Effector memory CD4-positive, alpha-beta T cell (primary cell): ENCODE measurements around the gene TTF1.

Experiments used
- DNase-seq, 3 donors: peaks; one replicate each; pipeline ENCODE4 v3.0.0-alpha.2; 2020
- H3K27ac ChIP-seq: 2 replicates; pipeline ENCODE4 v1.7.0; 2013; ENCODE audit warnings: mild to moderate bottlenecking, low read length, moderate library complexity; ENCODE audit not compliant: insufficient read depth, poor library complexity, severe bottlenecking
- H3K27me3 ChIP-seq: replicated peaks from 2 replicates; pipeline ENCODE4 v1.7.0; 2013; ENCODE audit warnings: mild to moderate bottlenecking, low read length; ENCODE audit not compliant: insufficient read depth, control insufficient read depth, poor library complexity, severe bottlenecking
- H3K36me3 ChIP-seq: 2 replicates; pipeline ENCODE4 v1.7.0; 2013; ENCODE audit warnings: mild to moderate bottlenecking, low read length, moderate library complexity; ENCODE audit not compliant: control insufficient read depth, insufficient read depth
- H3K4me1 ChIP-seq: 2 replicates; pipeline ENCODE4 v1.7.0; 2013; ENCODE audit warnings: low read length, mild to moderate bottlenecking; ENCODE audit not compliant: control insufficient read depth, insufficient read depth, poor library complexity, severe bottlenecking
- H3K4me3 ChIP-seq: 2 replicates; pipeline ENCODE4 v1.7.0; 2013; ENCODE audit warnings: low read length, low read depth, mild to moderate bottlenecking; ENCODE audit not compliant: insufficient read depth, poor library complexity, severe bottlenecking
- H3K9me3 ChIP-seq: 2 replicates; pipeline ENCODE4 v1.7.0; 2013; ENCODE audit warnings: mild to moderate bottlenecking, low read length, moderate library complexity; ENCODE audit not compliant: control insufficient read depth

TTF1 gene

DNA sequence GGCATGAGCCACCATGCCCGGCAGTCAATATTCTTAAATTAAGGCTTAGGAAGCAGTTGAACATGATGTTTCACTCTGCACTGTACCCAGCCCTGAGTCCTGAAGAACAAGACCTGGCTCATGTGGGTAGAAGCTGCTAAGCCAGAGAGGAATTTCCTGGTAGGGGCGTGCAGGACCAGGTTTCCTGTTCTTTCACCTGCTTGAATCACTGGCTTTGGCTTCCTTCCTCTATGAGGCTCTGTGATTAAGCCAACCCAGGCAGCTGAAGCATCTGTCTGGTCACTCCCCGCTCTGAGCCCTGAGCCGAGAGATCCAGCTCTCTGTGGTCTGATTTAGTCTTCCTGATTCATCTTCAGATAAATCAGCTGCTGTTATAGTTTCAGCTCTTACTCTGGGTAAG is 32.5 kb upstream of the TTF1 start:
- Histone ChIP-seq H3K36me3 (no peaks in the 10 kb centered on the region), H3K27ac (no peak overlapping the region), H3K4me1 (no peaks in the 10 kb centered on the region), H3K27me3 (peaks cover 3% of the 10 kb centered on the region), H3K9me3 (no peaks in the 10 kb centered on the region), H3K4me3 (no peak overlapping the region)
- DNase-seq = no peak

- no peaks in the 10 kb centered on the region for H3K27me3 ChIP-seq
Observed at GRCh38 chr9:132434881-132435280, 28.2 kb upstream of the TTF1 start.

GRCh38 chr9:132430998-132431397 is 24.4 kb upstream of the TTF1 start:
- no peaks in the 10 kb centered on the region for H3K27me3 ChIP-seq
- H3K4me3 ChIP-seq = no peak overlapping the region
- no peaks in the 10 kb centered on the region for H3K9me3 ChIP-seq
- DNase-seq = no peak
- H3K4me1 ChIP-seq = no peaks in the 10 kb centered on the region
- H3K36me3 ChIP-seq = no peaks in the 10 kb centered on the region
- H3K27ac ChIP-seq = no peak overlapping the region

More at GRCh38 chr9:132434881-132435280, 28.2 kb upstream of the TTF1 start:
- Histone ChIP-seq H3K27ac (no peak overlapping the region), H3K4me1 (no peaks in the 10 kb centered on the region), H3K9me3 (no peaks in the 10 kb centered on the region), H3K36me3 (no peaks in the 10 kb centered on the region), H3K4me3 (no peak overlapping the region)
- DNase-seq = no peak

DNA sequence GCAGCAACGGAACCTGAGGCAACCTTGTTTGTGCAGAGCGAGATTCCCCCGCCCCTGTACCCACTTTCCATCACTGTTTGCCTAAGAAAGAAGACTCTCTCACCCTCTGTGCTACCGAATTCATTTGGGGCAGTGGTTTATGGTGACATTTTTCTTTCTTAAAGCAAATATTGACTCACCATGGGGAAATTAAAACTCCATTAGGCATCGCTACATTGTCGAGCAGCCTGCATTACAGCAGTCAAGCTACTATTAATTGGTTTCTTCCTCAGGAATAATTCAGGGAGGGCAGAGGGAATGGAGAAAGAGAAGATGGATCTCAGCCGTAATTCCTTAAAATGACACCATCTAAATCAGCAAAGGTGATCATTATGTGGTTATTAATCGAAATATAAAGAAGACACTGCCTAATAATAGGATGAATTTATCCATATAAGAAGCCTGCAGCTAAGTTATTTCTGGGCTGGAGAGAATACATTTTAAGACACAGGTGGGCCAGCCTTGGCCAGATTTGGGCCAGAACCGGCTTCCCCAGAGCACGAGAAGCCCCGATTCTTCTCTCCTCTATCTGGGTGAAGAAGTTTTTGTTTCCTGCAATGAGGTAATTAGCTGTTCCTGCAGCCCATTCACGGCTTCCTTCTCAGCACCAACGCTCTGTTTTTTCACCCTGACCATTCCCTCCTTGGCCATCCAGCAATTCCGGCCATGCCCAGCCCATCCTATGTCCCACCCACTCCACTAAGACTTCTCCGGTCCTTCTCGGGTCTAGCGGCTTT is 20.2 kb upstream of the TTF1 start:
- DNase-seq = no peak
- no peaks in the 10 kb centered on the region for H3K9me3 ChIP-seq
- no peak overlapping the region for H3K27ac ChIP-seq
- no peaks in the 10 kb centered on the region for H3K27me3 ChIP-seq
- no peak overlapping the region for H3K4me3 ChIP-seq
- no peaks in the 10 kb centered on the region for H3K36me3 ChIP-seq
- H3K4me1 ChIP-seq = no peaks in the 10 kb centered on the region

DNA sequence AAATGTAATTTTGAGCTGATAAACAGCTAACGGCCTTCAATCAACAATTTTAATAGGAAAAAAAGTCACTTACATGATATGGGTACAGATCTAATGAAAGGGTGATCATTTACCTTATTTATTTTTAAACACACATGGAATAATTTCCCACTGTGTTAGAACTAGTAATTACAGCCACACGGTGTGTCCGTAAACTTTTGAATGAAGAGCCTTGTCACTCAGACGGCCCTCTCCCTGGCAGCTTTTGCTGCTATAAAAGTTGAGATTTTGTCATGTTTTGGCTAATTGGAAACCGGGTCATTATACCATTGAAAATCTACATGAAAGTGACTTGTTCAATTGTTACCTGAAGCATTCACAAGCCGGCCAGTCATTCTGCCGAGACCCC is 19.0 kb upstream of the TTF1 start:
- H3K27ac ChIP-seq = no peak overlapping the region
- no peaks in the 10 kb centered on the region for H3K36me3 ChIP-seq
- H3K4me1 ChIP-seq = no peaks in the 10 kb centered on the region
- H3K4me3 ChIP-seq = no peak overlapping the region
- DNase-seq = no peak
- H3K9me3 ChIP-seq = no peaks in the 10 kb centered on the region
- no peaks in the 10 kb centered on the region for H3K27me3 ChIP-seq

GRCh38 chr9:132424857-132425674 is 18.4 kb upstream of the TTF1 start:
- H3K9me3 ChIP-seq = no peaks in the 10 kb centered on the region
- H3K27ac ChIP-seq = no peak overlapping the region
- H3K4me1 ChIP-seq = no peaks in the 10 kb centered on the region
- no peaks in the 10 kb centered on the region for H3K36me3 ChIP-seq
- no peaks in the 10 kb centered on the region for H3K27me3 ChIP-seq
- no peak overlapping the region for H3K4me3 ChIP-seq
- no peak for DNase-seq

DNA sequence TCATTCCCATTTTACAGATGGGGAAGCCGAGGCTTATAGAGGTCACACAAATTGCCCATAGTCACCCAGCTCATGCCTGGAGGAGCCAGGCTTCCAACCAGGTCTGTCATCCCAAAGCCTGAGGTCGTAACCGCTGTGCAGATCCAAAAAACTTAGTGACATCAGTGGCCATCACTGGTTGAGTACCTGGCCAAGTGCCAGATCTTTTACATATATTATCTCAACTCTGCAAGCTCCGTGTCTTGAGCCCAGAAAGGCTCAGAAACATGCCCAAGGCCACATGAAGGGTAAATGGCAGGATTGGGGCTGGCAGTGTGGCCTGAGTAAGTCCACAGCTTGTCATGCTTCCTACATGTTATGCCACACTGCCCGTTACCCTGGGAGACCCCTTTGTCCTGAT is 16.9 kb upstream of the TTF1 start:
- no peak overlapping the region for H3K4me3 ChIP-seq
- H3K27me3 ChIP-seq = no peaks in the 10 kb centered on the region
- H3K36me3 ChIP-seq = no peaks in the 10 kb centered on the region
- no peak for DNase-seq
- H3K4me1 ChIP-seq = no peaks in the 10 kb centered on the region
- H3K27ac ChIP-seq = no peak overlapping the region
- H3K9me3 ChIP-seq = no peaks in the 10 kb centered on the region

GRCh38 chr9:132422574-132422973 is 15.9 kb upstream of the TTF1 start:
- no peak overlapping the region for H3K4me3 ChIP-seq
- H3K36me3 ChIP-seq = no peaks in the 10 kb centered on the region
- H3K27me3 ChIP-seq = no peaks in the 10 kb centered on the region
- DNase-seq = no peak
- no peak overlapping the region for H3K27ac ChIP-seq
- H3K4me1 ChIP-seq = no peaks in the 10 kb centered on the region
- no peaks in the 10 kb centered on the region for H3K9me3 ChIP-seq

- peaks cover 14% of the 10 kb centered on the region for H3K27me3 ChIP-seq
- no peak overlapping the region for H3K4me3 ChIP-seq
- H3K4me1 ChIP-seq = no peaks in the 10 kb centered on the region
- H3K27ac ChIP-seq = no peak overlapping the region
- DNase-seq = no peak
- H3K36me3 ChIP-seq = no peaks in the 10 kb centered on the region
- no peaks in the 10 kb centered on the region for H3K9me3 ChIP-seq
Observed at GRCh38 chr9:132418726-132419363, 12.2 kb upstream of the TTF1 start.

DNA sequence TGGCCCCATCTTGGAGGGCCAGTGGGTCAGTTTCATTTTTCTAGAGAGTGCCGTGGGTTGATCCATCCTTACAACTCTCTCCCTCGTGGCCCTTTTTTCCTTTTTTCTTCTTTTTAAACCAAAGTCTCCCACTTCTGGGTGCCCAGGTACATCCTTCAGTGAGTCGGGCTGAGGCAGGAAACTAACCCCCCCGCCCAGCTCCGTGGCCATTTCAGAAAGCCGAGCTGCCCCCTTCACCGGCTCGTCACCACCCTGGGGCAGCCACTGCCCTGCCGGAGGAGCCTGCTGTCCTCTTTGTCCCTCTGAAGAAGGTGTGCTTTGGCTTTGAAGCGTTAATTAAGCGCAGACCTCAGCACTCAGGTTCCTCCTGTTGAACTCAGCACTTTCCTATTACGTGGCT is 8.5 kb upstream of the TTF1 start:
- Histone ChIP-seq H3K27ac (no peak overlapping the region), H3K27me3 (peaks cover 22% of the 10 kb centered on the region), H3K4me1 (peaks cover 14% of the 10 kb centered on the region), H3K9me3 (no peaks in the 10 kb centered on the region), H3K36me3 (no peaks in the 10 kb centered on the region), H3K4me3 (no peak overlapping the region)
- DNase-seq = no peak
